GM18909 (cell line): ENCODE measurements around the gene MACC1.
A peak's percentile ranks its signal among the peaks of the same experiment; 100 is the strongest.

Experiments used
- ATAC-seq: cut with Tn5 transposase; IDR thresholded peaks from one replicate; pipeline ENCODE4 v1.9.1; 2021; ENCODE audit warnings: mild to moderate bottlenecking; ENCODE audit not compliant: unreplicated experiment, poor library complexity

The MACC1 gene, protein sequence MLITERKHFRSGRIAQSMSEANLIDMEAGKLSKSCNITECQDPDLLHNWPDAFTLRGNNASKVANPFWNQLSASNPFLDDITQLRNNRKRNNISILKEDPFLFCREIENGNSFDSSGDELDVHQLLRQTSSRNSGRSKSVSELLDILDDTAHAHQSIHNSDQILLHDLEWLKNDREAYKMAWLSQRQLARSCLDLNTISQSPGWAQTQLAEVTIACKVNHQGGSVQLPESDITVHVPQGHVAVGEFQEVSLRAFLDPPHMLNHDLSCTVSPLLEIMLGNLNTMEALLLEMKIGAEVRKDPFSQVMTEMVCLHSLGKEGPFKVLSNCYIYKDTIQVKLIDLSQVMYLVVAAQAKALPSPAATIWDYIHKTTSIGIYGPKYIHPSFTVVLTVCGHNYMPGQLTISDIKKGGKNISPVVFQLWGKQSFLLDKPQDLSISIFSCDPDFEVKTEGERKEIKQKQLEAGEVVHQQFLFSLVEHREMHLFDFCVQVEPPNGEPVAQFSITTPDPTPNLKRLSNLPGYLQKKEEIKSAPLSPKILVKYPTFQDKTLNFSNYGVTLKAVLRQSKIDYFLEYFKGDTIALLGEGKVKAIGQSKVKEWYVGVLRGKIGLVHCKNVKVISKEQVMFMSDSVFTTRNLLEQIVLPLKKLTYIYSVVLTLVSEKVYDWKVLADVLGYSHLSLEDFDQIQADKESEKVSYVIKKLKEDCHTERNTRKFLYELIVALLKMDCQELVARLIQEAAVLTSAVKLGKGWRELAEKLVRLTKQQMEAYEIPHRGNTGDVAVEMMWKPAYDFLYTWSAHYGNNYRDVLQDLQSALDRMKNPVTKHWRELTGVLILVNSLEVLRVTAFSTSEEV

DNA sequence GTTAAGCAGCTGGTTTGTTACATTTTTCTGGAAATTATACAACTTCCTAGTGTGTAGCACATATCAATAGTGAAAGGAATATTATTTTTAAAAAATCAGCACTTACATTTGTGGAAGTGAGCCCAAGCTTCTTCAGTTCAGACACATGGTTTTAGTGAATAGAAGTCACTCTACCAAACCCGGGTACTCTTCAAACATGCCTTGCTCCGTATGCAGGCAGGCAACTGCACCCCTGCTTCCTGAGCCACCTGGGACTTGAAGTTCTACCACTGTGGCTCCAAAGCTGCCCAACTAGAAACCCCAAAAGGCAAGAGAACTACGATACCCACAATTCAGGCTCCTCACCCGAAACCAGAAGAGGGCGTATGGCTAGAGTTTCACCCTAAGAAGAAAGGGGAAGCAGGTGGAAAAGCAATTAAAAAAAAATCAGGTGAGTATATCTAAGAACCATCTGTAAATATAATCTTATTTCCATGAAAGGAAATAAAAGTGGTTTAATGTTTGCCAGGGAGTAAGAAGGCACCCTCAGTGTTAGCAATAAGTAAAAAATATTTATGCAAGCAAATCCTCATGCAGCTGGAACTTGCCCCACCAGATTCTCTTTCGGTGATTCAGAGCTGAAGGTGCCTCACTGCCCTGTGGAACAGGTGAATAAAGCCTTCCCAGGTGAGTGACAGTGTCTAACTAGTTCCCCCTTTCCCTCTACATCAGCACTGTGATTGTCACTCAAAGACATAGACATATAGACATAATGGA is at the start of gene MACC1:
Gene MACC1 (minus strand): TSS at position 192 of the 756 bp plus-strand sequence. CDS start 55,522 bp downstream, outside the sequence.
- peak; percentile 51 for ATAC-seq

DNA sequence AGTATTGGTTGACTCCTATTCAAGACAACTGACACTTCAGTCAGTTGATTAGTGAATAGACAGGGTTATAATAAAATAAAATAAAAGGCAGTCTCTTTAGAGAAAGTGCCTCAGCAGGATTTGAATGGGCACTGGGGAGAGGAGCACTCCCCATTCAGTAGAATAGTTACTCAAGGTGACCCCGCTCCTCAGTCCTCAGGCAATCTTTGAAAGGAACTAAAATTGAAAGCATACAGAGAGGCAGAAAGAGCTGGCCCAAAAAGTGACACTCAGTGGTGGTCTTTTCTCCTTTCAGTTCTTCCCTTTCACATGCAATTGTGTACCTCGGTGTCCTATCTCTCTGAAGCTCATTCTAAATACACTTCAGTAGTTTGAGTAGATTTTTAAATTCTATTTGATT is 47.4 kb upstream of the MACC1 start:
- ATAC-seq, result no peak

DNA sequence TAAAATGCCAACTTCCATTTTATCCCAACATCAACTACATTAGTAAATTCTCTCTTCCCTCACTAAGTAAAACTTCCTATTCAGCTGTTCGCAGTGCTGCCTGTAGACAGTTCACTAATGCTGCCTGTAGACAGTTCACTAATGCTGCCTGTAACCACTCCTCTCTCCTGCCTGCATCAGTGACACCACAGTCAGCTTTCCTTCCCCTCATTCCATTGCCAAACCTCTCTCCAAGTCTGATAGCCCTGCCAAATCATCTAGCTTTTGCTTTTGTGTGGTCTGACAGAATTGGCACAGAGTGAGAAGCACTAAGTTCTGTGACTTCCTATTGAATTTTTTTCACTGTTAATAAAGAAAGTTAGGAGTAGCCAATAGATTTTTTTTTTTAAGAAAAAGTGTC is 43.0 kb upstream of the MACC1 start:
- ATAC-seq, result no peak

DNA sequence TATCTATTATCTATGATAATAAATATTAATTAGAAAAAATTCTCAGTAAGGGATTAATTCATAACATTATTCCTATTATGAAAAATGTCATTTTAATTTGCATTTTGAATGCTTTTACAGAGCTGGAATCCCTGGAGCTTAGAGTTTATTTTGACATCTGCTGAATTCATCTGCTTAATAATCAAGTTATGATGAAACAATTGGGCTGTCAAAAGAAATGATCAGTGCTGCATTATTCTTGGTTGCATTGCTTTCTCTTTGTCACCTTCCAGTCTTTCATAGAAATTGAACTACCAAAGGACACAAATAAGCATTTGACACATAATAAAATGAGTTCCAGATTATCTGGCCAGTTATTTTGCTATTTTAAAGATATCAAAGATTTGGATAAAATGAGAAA is 40.0 kb upstream of the MACC1 start:
- ATAC-seq, result no peak

DNA sequence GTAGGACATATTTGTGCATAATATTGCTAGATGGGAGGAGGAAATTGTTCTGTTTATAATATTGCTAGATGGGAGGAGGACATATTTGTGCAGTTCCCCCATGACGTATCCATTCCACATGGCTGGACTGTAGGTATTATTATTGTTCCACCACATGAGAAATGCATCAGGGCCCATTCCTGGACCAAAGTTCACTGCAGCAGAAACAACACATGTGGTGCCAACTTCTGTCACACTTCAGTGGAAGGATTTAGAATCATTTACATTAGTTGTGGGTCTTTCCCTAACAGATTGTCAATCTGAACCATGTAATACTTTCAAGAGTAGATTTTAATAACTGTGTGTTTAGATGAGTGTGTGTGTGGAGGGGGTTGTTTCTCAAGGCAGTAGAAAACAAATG is 32.7 kb upstream of the MACC1 start:
- no peak for ATAC-seq

DNA sequence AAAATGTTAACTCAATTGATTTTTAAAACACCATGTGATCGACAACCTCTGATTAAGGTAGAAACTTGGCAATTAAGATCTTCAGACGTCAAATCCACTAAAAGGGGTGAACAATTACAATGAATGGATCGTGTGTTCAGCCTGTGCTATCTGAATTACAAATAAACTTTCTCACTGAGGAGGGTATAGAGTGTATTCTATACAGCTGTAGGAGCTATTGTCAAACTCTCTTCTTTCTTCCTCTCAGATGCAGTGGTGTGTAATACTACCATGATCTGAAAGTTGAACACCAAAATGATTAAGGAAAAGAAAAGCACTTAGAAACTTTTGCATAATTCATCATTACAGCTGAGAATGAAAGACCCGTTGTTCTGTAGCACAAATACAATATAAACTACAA is 32.2 kb upstream of the MACC1 start:
- ATAC-seq, result no peak

DNA sequence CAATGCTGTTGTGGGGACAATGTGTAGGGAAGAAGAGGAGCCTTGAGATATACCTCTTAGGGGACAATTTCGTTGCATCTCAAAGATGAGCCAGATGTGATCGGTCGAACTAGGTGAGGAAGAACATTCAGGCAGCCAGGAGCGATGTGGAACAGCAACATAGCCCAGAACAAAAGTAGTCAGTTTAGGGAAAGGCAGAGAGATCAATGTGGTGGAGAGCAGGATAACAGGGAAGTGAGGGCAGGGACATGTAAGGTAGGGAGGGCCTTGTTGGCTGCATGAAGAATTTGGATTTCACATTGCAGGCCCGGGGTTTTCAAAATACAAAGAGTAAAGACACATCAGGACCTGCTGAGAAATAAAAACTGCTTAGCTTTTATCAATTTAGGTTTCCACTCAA is 29.1 kb upstream of the MACC1 start:
- no peak for ATAC-seq

DNA sequence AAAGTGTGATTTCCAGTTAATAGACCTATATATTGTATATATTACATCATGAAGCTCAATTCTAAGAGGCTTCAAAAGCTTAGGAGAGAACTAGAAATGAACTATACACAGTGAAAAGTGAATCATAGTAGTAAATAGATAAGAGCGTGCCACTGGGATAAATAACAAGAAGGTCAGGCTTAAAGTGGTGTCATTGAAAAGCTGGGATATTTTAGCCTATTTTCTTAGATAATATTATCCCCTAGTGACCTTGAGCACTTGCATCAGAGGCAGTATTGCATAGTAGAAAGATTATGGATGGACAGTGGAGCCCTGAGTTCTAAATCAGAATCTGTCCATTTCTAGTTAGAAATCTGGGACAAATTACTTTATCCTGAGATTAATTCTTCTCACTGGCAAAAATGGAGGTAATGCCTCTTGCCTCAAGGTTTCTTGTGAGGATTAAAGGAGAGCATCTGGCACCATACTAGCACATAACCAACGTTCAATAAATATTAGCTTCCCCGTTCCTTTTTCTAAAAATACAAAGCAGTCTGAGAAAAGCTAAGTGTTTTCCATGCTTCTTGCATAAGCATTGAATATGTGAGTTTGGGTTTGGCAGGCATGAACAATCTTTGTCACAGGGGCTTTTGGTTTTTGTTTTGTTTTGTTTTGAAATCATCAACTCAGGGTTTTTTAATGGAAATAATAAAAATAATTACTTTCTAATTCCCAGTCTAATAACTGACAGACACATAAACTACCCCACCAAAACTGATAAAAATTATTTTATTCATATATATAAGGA is 27.3 kb upstream of the MACC1 start:
- no peak for ATAC-seq

DNA sequence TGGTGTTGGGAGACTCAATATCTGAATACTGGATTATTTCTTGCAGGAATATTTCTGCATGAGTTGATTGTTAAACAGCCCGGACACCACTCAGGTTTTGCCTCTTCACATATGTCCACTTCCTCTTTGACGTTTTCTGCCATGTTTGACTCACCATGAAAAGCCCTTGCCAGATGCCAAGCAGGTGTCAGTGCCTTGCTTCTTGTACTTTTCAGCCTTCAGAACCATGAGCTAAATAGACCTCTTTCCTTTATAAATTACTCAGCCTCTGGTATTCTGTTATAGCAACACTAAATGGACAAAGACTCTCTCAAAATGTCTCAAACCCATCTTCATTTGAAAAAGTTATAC is 24.7 kb upstream of the MACC1 start:
- ATAC-seq, result peak; percentile 42

DNA sequence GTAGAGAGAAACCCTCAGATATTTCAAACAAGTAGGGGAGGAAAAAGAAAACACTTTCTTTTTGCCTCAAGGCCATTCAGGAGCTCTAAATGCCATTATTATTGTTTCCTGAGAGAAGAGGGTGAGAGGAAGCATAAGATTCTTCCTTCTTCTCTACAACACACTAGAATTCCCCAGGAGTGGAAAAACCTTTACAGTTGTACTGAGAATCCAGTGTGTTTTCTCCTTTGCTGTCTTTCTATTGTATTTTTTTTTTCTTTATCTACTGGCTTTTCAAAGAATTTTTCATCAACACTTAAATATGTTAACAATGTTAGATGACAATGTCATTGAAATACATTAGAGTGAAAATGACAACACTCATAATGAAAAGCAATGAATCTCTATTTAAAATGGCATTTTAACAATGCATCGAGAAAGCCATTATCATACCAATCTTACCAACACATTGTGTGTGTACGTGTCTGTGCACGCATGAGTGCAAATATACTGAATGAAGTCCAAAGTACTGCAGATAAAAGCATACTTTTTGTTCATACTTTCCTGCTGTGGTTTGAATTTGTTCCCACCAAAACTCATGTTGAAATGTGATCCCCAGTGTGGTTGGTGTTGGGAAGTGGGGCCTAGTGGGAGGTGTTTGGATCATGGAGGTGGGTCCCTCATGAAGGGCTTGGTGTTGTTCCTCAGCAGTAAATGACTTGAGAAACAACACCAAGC is 24.2 kb upstream of the MACC1 start:
- ATAC-seq, result no peak

DNA sequence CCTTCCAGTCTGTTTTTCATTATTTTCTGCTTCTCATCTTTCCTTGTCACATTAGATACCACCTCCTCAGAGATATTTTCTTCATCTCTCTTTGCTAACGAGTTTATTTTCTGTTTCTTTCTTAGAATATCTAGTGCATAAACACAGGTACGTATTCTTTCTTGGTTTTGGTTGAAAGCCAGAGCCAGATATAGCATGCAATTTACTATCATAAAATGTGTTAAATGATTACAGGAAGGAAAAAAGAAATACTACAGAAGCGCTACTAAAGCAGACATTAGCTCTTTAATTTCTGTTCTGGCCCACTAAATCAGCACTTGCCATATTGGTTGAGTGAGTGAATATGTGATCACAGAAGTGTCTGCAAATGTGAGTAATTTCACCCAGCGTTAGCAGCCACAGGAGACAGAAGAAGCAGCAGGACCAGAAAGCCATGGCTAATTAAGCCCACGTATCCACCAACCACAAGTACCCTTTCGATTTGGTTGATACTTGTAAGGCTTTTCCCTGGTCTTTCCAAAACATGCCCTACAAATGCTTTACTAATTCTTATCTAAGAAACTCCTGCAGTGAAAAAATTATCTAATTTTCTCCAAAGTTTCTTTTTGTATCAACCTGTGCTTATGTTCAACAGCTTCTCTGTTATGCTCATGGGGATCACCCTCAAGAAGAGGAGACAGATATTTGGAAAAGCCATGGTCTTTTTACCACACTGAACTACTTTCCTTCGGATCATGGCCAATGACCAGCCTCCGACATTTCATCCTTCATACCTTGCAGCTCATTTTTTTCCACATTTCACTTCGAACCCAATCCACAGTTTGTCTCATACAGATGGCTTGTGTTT is 23.1 kb upstream of the MACC1 start:
- ATAC-seq, result peak; percentile 46

DNA sequence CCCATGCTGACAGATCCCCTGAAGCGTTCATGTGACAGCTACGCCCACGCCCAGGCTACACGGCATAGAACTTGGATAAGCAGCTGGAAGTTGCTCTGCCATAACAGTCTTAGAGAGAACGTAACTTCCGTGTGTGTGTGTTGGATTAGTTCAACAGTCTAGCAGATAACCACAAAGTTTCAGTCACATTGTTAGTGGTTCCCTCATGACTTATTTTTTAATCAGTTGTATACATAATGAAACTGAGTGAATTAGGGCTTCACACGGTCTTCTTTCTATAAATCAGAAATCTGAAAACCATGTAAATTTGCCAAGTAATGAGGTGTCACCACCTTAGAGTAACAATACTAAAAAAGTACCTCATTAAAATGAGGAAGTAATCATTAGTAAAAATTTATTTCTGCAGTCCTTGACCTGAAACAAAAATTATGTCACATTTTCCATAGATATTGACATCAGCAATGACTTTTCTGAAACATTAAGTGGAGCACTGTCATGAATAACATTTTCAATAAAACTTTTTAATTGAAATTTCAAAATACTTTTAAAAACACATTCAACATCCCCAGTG is 21.7 kb upstream of the MACC1 start:
- ATAC-seq, result peak; percentile 93

DNA sequence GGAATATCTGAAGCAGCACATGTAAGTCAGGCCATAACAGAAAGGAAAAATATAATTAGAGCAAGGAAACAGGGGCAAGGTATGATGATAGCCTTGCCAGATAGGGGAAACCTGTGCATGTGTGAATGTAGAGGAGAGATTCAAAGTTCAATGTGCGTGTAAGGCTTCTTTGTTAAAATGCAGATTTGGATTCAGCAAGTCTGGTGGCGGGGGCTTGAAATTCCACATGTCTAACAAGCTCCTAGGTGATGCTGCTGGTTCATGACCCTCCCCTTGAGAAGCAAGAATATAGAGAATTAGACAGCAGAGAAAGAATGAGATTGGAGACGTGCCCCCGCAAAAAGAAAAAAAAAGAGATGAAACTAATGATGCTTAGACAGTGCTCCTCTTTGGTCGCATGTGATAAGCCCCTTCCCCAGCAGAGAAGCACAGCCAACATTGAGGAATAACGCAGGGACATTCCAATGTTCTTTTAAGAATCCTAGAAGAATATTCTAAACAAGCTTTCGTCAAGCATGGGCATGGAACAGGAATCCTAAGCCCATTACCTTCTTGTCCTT is 21.1 kb upstream of the MACC1 start:
- ATAC-seq, result no peak

DNA sequence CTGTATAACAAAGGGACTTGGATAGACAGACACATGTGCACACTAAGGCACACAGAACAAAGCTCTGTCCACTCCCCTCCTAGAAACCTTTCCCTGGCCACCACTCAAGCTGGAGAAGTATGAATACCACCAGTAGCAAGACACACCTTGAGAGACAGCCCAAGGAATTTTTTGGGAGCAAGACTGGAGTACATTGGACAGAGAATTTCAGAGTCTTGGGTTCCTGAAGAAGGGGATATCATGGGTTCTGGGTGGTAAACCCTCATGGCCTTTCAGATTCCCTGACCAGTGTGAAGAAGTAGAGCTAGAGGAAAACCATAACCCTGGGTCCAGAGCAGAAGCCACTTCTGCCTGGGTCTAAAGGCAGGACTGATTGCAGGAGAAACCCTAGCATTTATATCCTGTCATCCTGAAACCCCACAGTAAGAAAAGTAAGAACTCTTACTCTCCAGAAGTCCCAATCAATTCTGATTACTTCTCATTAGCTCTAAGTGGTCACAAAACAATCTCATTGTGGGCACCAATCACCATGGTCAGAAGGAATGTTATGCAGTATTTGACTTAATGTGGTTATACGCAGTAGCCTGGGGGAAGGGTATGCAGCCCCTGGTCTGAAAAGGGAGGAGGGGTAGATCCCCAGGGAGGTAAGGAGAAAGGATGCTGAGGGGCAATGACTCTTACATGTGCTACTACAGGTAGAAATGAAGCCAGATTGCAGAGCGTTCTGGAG is 20.4 kb upstream of the MACC1 start:
- no peak for ATAC-seq

DNA sequence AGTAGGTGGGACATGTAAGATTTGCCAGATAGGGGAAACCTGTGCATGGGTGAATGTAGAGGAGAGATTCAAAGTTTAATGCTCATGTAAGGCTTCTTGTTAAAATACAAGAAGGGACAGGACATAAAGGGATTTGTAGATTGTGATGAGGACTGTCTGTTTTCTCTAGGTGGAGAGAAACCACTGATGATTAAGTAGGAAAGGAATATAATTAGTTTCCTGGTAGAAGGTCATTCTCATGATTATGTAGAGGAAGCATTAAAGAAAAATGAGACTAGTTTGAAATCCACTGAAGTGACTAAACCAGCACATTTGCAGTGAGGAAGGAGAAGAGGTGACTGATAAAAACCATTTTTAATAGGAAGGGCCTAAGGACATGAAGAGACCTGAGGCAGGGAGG is 19.6 kb upstream of the MACC1 start:
- no peak for ATAC-seq

DNA sequence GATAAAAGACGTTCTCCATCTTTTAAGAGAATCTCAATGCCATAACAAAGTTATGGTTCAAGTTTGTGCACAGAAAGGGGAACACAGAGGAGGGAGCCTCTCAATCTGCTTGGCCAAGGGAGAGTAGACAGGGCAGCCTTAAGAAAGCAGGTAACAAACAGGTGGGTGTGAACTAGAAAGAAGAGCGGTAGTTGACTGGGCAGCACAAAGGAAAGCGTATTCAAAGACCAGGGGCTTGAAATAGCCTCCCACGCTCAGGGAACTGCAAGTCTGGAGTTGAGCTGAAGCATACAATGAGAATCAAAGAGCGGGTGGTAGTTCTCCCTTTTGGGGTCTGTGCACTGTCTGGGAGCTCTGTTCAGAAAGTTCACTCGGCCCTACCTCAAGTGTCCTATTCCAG is 18.9 kb upstream of the MACC1 start:
- no peak for ATAC-seq

DNA sequence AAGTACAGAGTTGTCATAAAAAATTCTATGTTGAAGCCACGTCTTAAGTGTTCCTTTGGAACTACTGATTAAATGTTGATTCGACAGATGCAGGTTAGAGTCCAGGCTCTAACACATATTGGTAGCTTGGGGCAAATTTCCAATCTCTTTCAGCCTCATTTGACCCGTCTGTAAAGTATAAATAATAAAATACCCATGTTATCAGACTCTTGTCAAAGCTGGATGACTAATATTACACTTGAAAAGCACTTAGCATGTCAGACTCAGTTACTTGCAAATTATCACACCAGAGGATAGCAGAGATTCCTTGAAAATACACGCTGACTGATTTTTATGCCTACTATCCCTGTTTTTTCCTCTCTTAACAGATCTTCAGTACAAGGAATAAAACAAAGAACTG is 18.1 kb upstream of the MACC1 start:
- ATAC-seq, result no peak
